ENCODE results near the gene HAUS7.

The HAUS7 gene

GRCh38 chrX:153420851-153421599 is 49.4 kb downstream of the HAUS7 start:
- no peak for DNase-seq (ENCODE audit: low read depth in 1 of 2, low spot score in 1 of 2)
- H3K27ac ChIP-seq (replicated peaks) = no peak overlapping the region
- TF ChIP-seq REST (IDR thresholded peaks at IDR 0.05; ENCODE audit: insufficient replicate concordance, low read depth) (no peak), CTCF (IDR thresholded peaks at IDR 0.05; ENCODE audit: insufficient read depth, low read length) (no peak), GABPA (IDR thresholded peaks at IDR 0.05; ENCODE audit: low read depth) (no peak), POLR2AphosphoS5 (IDR thresholded peaks at IDR 0.05; ENCODE audit: low read depth) (no peak), SPI1 (IDR thresholded peaks at IDR 0.05; ENCODE audit: borderline replicate concordance, low read depth) (no peak)
- H3K27me3 ChIP-seq (ENCODE audit: insufficient read depth, poor library complexity, severe bottlenecking) = no peaks in the 10 kb centered on the region
- no peak overlapping the region for H3K4me3 ChIP-seq (replicated peaks; ENCODE audit: insufficient read depth, low read length)

- no peak for TF ChIP-seq GABPA (IDR thresholded peaks at IDR 0.05; ENCODE audit: low read depth)
- no peak for TF ChIP-seq POLR2AphosphoS5 (IDR thresholded peaks at IDR 0.05; ENCODE audit: low read depth)
- no peak for TF ChIP-seq REST (IDR thresholded peaks at IDR 0.05; ENCODE audit: insufficient replicate concordance, low read depth)
- Histone ChIP-seq H3K27me3 (ENCODE audit: insufficient read depth, poor library complexity, severe bottlenecking) (no peaks in the 10 kb centered on the region), H3K4me3 (replicated peaks; ENCODE audit: insufficient read depth, low read length) (no peak overlapping the region), H3K27ac (replicated peaks) (no peak overlapping the region)
- DNase-seq (ENCODE audit: low read depth in 1 of 2, low spot score in 1 of 2) = no peak
These were observed 52.7 kb downstream of the HAUS7 start for GRCh38 chrX:153417637-153418036.

- no peaks in the 10 kb centered on the region for H3K27me3 ChIP-seq (ENCODE audit: insufficient read depth, poor library complexity, severe bottlenecking)
- DNase-seq (ENCODE audit: low read depth in 1 of 2, low spot score in 1 of 2) = no peak
- H3K27ac ChIP-seq (replicated peaks) = no peak overlapping the region
- TF ChIP-seq CTCF (IDR thresholded peaks at IDR 0.05; ENCODE audit: insufficient read depth, low read length) = no peak
- no peak for TF ChIP-seq SPI1 (IDR thresholded peaks at IDR 0.05; ENCODE audit: borderline replicate concordance, low read depth)
- no peak for TF ChIP-seq POLR2AphosphoS5 (IDR thresholded peaks at IDR 0.05; ENCODE audit: low read depth)
- TF ChIP-seq GABPA (IDR thresholded peaks at IDR 0.05; ENCODE audit: low read depth) = no peak
- TF ChIP-seq REST (IDR thresholded peaks at IDR 0.05; ENCODE audit: insufficient replicate concordance, low read depth) = no peak
- no peak overlapping the region for H3K4me3 ChIP-seq (replicated peaks; ENCODE audit: insufficient read depth, low read length)
These were observed 53.5 kb downstream of the HAUS7 start for GRCh38 chrX:153416781-153417450.

Data from HL-60 (cell line).